DND-41 (cell line): ENCODE measurements around the gene LCN15.

Experiments
- CTCF ChIP-seq: IDR thresholded peaks from 2 replicates; pipeline ENCODE4 v1.5.1; 2012; ENCODE audit warnings: borderline replicate concordance, low read length, moderate library complexity, mild to moderate bottlenecking; ENCODE audit not compliant: poor library complexity, severe bottlenecking; ENCODE audit errors: extremely low read depth
- EZH2 ChIP-seq: IDR thresholded peaks from 3 replicates; pipeline ENCODE4 v1.6.1; 2012; ENCODE audit warnings: borderline replicate concordance, low read depth, mild to moderate bottlenecking, moderate library complexity, low read length, inconsistent platforms; ENCODE audit not compliant: severe bottlenecking

- TF ChIP-seq CTCF (no peak), EZH2 (no peak)
Measured at GRCh38 chr9:136743639-136744211, 20.6 kb downstream of the LCN15 start.
